NCI-H82 treated with DMSO at 0.1 percent for 48 hours (cell line): ENCODE data around the gene GCNT2.
"Not testable (repeated sequence)": the region's sequence is repeated elsewhere in the genome, so short reads cannot be mapped to it uniquely, and the experiment has no call there.

Experiments used
- DNase-seq: peaks from one replicate; lab custom pipeline; 2025; ENCODE audit not compliant: unreplicated experiment; lab: John Stamatoyannopoulos, UW

GCNT2 gene

DNA sequence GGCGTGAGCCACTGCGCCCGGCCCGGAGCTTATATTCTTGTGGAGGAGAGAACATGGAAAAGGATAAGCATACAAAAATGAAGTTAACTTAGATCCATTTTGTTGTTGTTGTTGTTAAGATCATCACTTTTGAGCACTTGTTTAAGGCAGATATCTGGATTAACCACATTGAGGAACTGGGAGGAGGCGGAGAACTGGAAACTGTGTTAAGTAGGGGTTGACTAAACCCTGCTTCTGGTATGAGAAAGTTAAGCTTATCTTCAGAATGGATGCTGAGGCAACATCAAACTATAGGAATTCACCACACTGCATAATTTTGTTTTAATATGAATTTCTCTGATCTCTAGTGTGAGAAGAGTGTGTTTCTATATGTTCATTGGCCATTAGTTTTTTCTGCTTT is 57.6 kb downstream of the GCNT2 start:
- no peak for DNase-seq

GRCh38 chr6:10579803-10580202 is 58.7 kb downstream of the GCNT2 start:
- DNase-seq: no peak

DNA sequence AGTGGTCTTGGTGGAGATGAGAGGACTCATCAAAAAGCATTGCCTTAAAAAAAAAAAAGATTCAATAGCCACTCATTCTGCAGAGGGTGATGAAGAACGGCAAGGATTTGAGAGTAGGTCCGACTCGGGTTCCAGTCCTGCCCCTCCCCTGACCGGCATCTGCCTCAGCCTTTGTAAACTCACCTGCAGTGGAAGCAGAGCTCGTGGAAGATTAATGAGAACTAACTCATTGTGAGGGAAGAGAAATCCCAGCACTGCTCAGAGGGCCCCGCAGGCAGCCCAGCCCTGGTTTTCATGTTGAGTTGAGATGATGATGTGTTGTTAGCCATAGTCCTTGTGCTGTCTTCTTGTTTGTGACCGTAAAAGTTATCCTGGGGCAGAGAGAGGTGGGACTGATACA is 59.4 kb downstream of the GCNT2 start:
- DNase-seq: no peak

GRCh38 chr6:10581402-10581801 is 60.3 kb downstream of the GCNT2 start:
- DNase-seq: not testable (repeated sequence)

DNA sequence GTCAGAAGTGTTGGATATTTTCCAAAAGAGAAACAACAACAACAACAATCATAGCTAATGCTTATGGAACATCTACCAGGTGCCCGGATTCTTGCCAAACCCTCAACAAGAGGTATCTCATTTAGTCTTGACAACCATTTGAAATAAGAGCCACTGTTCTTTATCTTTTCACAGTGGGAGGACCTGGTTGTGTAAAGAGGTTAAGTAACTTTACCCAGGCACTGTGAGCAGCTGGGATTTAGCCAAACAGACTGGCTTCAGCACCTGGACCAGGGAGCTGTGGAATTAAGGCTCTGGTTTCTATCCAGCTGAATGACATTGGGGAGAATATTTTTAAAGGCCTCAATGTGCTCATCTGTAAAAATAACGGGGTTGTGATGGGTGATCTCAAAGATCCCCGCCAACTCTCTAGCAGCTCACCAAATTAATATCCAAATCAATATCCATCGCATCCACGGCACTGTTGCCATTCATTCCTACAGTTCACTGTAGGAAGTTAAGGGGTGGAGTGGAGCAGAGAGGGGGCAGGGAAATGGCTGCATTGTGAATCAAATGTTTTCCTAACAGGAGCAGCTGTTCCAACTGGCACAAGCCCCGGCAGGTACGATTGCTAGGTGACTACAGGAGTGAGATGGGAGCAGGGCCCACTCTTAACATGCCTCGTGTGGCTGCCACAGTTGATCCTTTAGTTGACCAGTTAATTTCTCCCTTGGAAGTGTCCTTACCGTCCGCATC is 61.8 kb downstream of the GCNT2 start:
- DNase-seq: no peak

DNA sequence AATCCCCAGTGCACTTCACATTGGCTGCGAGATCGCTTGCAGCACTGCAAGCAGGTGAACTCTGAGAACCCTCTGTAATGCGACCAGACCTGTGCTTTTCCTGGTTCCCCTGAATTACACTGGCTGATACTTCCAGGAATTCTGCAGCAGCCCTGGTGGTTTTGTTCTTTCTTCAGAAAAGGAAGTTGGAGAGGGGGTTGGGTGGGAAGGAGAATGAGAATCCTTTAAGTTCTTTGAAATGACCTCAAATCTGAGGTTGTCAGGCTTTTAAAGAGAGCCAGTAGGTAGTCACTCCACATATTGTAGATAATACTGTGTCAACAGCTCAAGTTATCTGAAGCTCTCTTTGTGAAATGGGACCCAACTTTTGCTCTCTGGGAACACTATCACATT is 62.4 kb downstream of the GCNT2 start:
- DNase-seq: no peak

GRCh38 chr6:10584607-10585006 is 63.5 kb downstream of the GCNT2 start:
- DNase-seq: no peak

GRCh38 chr6:10585209-10585845 is 64.2 kb downstream of the GCNT2 start:
- DNase-seq: no peak

- DNase-seq: no peak
These were observed 65.2 kb downstream of the GCNT2 start for GRCh38 chr6:10586302-10586701.

GRCh38 chr6:10587656-10588406 is 66.7 kb downstream of the GCNT2 start:
- DNase-seq: no peak

DNA sequence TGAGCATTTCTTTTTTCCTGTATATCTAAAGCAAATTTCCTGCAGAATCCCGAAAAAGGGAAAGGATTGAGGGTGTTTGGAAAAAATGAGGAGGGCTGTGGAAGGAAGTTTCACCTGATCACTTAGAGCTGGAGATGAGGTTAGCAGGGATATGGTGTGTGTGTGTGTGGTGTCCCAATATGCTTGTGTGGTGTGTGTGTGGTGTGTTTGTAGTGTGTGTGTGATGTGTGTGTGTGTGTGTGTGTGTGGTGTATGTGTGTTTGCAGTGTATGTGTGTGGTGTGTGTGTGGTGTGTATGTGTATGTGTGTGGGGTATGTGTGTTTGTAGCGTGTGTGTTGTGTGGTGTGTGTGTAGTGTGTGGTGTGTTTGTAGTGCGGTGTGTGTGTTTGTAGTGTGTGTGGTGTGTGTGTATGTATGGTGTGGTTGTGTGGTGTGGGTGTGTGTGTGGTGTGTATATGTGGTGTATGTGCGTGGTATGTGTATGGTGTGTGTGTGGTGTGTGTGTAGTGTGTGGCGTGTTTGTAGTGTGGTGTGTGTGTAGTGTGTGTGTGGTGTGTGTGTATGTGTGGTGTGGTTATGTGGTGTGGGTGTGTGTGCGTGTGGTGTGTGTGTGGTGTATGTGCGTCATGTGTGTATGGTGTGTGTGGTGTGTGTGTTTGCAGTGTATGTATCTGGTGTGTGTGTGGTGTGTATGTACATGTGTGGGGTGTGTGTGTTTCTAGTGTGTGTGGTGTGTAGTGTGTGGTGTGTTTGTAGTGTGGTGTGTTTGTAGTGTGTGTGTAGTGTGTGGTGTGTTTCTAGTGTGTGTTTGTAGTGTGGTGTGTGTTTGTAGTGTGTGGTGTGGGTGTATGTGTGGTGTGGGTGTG is 67.6 kb downstream of the GCNT2 start:
- no peak for DNase-seq

- no peak for DNase-seq
These were observed 68.2 kb downstream of the GCNT2 start for GRCh38 chr6:10589429-10589727.

GRCh38 chr6:10589983-10590382 is 68.8 kb downstream of the GCNT2 start:
- DNase-seq: no peak

DNA sequence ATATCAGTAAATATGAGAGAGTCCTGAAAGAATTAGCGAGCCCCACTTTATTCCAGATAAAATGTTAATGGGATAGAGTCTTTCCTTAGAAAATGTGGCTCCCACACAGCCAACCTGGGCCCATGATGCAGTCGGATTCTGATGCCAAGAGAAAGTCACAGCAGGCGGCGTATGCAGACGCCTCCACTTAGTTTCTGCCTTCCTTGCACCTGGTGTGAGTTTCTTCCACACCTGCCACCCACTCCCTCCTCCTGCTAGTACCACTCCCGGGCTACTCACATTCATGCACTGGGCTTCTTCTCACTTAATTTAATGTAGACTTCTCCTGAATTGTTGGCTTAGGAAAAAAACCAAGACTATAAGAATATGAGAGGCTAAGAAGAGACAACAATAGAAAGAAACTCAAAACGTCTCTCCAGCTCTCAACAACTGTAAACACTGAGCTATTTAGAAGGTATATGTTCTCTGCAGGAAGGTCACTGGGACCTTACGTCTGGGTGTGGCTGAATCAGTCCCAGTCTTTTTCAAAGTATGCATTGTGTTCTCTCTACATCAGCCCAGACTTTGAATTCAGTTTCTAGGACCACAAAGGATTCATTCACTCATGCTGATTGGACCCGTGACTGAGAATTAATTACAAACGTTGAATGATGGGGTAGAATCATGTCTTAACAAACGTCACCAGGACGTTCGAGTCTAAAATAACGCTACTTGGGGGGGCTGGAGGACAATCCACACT is 70.4 kb downstream of the GCNT2 start:
- DNase-seq: no peak

DNA sequence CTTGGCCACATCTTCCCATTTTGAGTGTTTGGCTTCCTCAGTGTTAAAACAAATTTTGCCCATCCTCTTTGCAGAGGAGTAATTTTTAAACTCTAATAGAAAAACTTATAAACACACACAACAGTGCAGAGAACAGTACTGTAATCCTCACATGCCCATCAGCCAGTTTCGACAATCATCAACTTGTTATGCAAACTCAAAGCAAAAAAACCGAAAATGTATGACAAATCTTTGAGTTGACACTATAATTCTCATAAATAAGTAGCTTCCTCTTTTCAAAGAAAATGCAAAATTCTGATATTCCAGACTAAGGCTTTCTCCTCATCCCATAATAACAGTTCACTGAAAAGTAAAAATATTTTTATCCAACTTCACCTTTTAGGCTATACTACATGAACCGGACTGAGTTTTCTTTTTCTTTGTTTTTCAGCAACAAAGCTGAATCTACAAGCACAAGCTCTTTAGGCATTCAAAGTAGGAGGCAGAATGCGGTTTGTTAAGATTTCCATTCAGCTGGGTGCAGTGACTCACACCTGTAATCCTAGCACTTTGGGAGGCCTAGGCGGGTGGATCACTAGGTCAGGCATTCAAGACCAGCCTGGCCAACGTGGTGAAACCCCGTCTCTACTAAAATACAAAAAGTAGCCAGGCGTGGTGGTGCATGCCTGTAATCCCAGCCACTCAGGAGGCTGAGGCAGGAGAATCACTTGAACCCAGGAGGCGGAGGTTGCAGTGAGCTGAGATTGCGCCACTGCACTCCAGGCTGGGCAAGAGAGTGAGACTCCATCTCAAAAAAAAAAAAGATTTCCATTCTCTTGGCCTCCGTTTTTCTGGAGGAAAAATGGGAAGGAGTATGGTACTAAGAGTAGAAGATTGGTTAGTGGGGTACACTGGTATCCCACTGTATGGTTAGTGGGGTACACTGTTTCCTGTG is 74.8 kb downstream of the GCNT2 start:
- no peak for DNase-seq

DNA sequence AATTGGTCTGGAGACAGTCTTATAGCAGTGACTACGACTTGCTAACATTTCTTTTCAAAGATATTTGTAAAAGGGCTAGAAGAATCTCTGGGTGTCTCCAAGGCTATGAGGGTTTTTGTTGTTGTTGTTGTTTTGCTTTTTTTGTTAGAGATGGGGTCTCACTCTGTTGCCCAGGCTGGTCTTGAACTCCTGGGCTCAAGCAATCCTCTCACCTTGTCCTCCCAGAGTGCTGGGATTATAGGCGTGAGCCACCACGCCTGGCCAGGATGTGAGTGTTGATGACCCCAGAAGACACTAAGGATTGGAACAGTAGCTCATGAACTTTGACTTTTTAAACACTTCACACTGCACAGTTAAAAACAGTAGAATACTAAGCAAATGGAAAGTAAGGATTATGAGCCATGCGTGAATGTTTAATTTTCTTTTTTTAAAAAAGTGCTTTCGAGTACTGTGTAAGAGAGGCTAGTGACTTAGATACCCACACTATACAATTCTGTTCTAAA is 76.4 kb downstream of the GCNT2 start:
- no peak for DNase-seq

DNA sequence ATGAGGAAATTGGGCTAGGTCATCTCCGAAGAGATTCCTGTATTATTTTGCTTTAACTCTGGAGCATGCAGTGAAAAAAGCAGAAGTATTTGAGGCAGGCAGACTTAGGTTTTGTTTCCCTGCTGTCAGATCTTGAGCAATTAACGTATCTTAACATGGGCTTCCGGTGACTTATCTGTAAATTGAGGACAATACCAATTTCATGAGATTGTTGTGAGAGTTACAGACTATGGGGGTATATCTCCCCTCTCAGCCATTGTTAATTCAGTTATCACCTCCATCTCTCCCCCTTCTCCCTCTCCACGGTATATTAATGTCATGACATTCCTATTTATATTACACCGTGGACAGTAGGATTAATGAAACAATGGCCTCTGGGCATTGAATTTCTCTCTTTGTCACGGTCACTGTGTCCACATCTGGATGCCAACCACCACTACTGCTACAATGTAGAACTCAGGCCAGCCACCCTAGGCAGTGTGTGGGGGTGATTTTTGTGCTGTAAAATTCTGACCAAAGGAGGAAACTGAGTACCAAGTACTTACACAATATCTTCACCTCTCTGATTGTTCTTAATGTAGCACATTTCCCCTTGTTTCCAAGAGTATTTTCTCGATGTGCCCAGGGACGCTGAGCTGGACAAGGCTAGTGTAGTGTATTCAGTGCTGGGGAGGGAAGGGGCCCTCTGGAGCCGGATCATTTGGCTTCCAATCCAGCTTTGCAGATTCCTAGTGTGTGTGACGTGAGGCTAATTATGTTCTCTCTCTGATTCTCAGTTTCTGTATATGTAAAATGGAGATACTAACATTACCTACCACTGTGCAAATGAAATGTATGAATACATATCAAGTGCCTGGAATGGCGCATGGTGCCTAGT is 77.2 kb downstream of the GCNT2 start:
- no peak for DNase-seq

DNA sequence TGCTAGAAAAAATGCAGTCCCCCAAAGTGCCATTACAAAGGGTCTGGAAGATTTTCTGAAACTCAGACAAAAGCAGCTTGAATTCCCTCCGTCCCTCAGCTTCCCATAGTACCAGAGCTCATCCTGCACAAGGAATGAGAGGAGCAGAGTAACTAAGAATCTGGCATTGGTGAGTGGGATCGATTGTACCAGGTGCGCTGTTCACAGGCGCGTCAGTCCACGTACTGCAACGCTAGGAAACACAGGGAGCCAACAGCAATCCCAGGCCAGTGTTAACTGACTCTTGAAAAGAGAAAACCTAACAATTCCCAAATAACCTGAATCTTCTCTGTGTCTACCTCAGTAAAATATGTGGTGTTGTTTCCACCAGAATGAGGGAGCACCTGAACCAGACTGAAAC is 77.9 kb downstream of the GCNT2 start:
- DNase-seq: no peak
